Neural cell (in vitro differentiated cells): ENCODE results near the gene CPSF3.

Experiments used
- EP300 ChIP-seq: fragments of 450-650 bp; conservative IDR thresholded peaks from 2 replicates; pipeline ENCODE4 v1.6.1; 2014; ENCODE audit warnings: antibody characterized with exemption, mild to moderate bottlenecking, moderate library complexity; ENCODE audit not compliant: poor library complexity, severe bottlenecking
- EZH2 ChIP-seq: fragments of 200-600, 300-800 bp; shearing (Covaris generic), sonication (generic); IDR thresholded peaks from 2 replicates; pipeline ENCODE4 v1.6.1; 2014; ENCODE audit warnings: antibody characterized with exemption, low read length, borderline replicate concordance, mild to moderate bottlenecking; ENCODE audit not compliant: insufficient read depth, poor library complexity, severe bottlenecking
- POLR2AphosphoS5 ChIP-seq: IDR thresholded peaks from 2 replicates; pipeline ENCODE4 v1.6.1; 2012
- REST ChIP-seq: IDR thresholded peaks from 2 replicates; pipeline ENCODE4 v1.6.1; 2012; ENCODE audit warnings: borderline replicate concordance
- SMC3 ChIP-seq: fragments of 450-650 bp; conservative IDR thresholded peaks from 2 replicates; pipeline ENCODE4 v1.6.1; 2014; ENCODE audit warnings: antibody characterized with exemption, mild to moderate bottlenecking, moderate library complexity; ENCODE audit not compliant: poor library complexity
- TAF1 ChIP-seq: IDR thresholded peaks from 2 replicates; pipeline ENCODE4 v1.6.1; 2012; ENCODE audit warnings: low read depth
- TF ChIP-seq, protein P1 (sequence below): fragments of 450-650 bp; IDR thresholded peaks from 2 replicates; pipeline ENCODE4 v1.5.1; 2014; ENCODE audit warnings: antibody characterized with exemption, mild to moderate bottlenecking, moderate library complexity; ENCODE audit not compliant: poor library complexity, severe bottlenecking

- TF ChIP-seq, protein P1, sequence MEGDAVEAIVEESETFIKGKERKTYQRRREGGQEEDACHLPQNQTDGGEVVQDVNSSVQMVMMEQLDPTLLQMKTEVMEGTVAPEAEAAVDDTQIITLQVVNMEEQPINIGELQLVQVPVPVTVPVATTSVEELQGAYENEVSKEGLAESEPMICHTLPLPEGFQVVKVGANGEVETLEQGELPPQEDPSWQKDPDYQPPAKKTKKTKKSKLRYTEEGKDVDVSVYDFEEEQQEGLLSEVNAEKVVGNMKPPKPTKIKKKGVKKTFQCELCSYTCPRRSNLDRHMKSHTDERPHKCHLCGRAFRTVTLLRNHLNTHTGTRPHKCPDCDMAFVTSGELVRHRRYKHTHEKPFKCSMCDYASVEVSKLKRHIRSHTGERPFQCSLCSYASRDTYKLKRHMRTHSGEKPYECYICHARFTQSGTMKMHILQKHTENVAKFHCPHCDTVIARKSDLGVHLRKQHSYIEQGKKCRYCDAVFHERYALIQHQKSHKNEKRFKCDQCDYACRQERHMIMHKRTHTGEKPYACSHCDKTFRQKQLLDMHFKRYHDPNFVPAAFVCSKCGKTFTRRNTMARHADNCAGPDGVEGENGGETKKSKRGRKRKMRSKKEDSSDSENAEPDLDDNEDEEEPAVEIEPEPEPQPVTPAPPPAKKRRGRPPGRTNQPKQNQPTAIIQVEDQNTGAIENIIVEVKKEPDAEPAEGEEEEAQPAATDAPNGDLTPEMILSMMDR: no peak
- TF ChIP-seq EZH2: no peak
- TF ChIP-seq POLR2AphosphoS5: no peak
- no peak for TF ChIP-seq EP300
- TF ChIP-seq TAF1: no peak
- no peak for TF ChIP-seq REST
- no peak for TF ChIP-seq SMC3
These were observed 47.8 kb downstream of the CPSF3 start for GRCh38 chr2:9471206-9471605.
